ENCODE results near the gene CXXC4. TPM values are rescaled to one million over a fixed set of nuclear protein-coding genes. Genes with fewer than 3 reads are reported as not detected.

CXXC4 gene
- total and polyA plus RNA-seq, 5 experiments from 2014 or later: 0.59 TPM; not detected in 4

GRCh38 chr4:104501290-104501689, 6.6 kb upstream of the CXXC4 start:
- Mint-ChIP-seq H3K27ac (no peak overlapping the region), H3K4me3 (no peak overlapping the region), H3K9me3 (no peaks in the 10 kb centered on the region), H3K36me3 (no peaks in the 10 kb centered on the region), H3K4me1 (no peaks in the 10 kb centered on the region), H3K27me3 (peaks cover 7 to 47% (median 16%) of the 10 kb centered on the region in 5 donors)
- DNase-seq (no peak), ATAC-seq (no peak)
- POLR2A ChIA-PET: no interaction called here

GRCh38 chr4:104500442-104500841, 5.7 kb upstream of the CXXC4 start:
- Mint-ChIP-seq H3K4me1 (peaks cover 0 to 4% (median 2%) of the 10 kb centered on the region in 4 donors), H3K9me3 (no peaks in the 10 kb centered on the region), H3K27me3 (peaks cover 10 to 48% (median 16%) of the 10 kb centered on the region in 5 donors), H3K27ac (no peak overlapping the region), H3K36me3 (no peaks in the 10 kb centered on the region), H3K4me3 (no peak overlapping the region)
- no peak for DNase-seq
- POLR2A ChIA-PET: no interaction called here
- ATAC-seq: no peak

- POLR2A ChIA-PET: interaction anchor here (0.6 to 0.8 kb wide), 2 partner anchors 10 to 108 kb away, joined by 3 read pairs; no protein-coding TSS in a partner anchor
- no peaks in the 10 kb centered on the region for H3K36me3 Mint-ChIP-seq
- H3K27ac Mint-ChIP-seq: no peak overlapping the region
- DNase-seq (no peak), ATAC-seq (no peak)
- peaks cover 20 to 55% (median 38%) of the 10 kb centered on the region in 4 donors for H3K4me1 Mint-ChIP-seq
- H3K4me3 Mint-ChIP-seq: peak overlapping the region; percentile 38 to 90 (median 78)
- peaks cover 29 to 64% (median 37%) of the 10 kb centered on the region in 5 donors for H3K27me3 Mint-ChIP-seq
- H3K9me3 Mint-ChIP-seq: no peaks in the 10 kb centered on the region
Measured at GRCh38 chr4:104494185-104494584, 509 bp downstream of the CXXC4 start.

- H3K27me3 Mint-ChIP-seq: peaks cover 31 to 68% (median 39%) of the 10 kb centered on the region in 5 donors
- H3K27ac Mint-ChIP-seq: no peak overlapping the region
- H3K9me3 Mint-ChIP-seq: no peaks in the 10 kb centered on the region
- peaks cover 20 to 55% (median 38%) of the 10 kb centered on the region in 4 donors for H3K4me1 Mint-ChIP-seq
- peak overlapping the region in 3 of 10 donors; percentile 6 to 14 (median 10) for H3K4me3 Mint-ChIP-seq
- DNase-seq (no peak), ATAC-seq (no peak)
- H3K36me3 Mint-ChIP-seq: no peaks in the 10 kb centered on the region
- POLR2A ChIA-PET: interaction anchor here (0.8 kb wide), 1 partner anchor 9 kb away, joined by 3 read pairs; no protein-coding TSS in a partner anchor
Measured at GRCh38 chr4:104493081-104493831, 1.4 kb downstream of the CXXC4 start.

- H3K9me3 Mint-ChIP-seq: no peaks in the 10 kb centered on the region
- POLR2A ChIA-PET: no interaction called here
- H3K27ac Mint-ChIP-seq: peak overlapping the region in 2 of 10 donors; percentile 16 to 83
- DNase-seq (no peak), ATAC-seq (no peak)
- peaks cover 40 to 71% (median 48%) of the 10 kb centered on the region in 5 donors for H3K27me3 Mint-ChIP-seq
- H3K36me3 Mint-ChIP-seq: no peaks in the 10 kb centered on the region
- peak overlapping the region; percentile 71 to 87 (median 80) for H3K4me3 Mint-ChIP-seq
- H3K4me1 Mint-ChIP-seq: peaks cover 21 to 55% (median 38%) of the 10 kb centered on the region in 4 donors
Measured at GRCh38 chr4:104492183-104492771, 2.4 kb downstream of the CXXC4 start.

GRCh38 chr4:104491481-104492182, 3.1 kb downstream of the CXXC4 start:
- Mint-ChIP-seq H3K36me3 (no peaks in the 10 kb centered on the region), H3K9me3 (no peaks in the 10 kb centered on the region), H3K4me3 (peak overlapping the region; percentile 71 to 87 (median 80)), H3K4me1 (peaks cover 21 to 55% (median 38%) of the 10 kb centered on the region in 4 donors), H3K27ac (peak overlapping the region in 2 of 10 donors; percentile 49 to 69), H3K27me3 (peaks cover 43 to 72% (median 54%) of the 10 kb centered on the region in 5 donors)
- ATAC-seq (peak; percentile 68 to 80), DNase-seq (peak in 8 of 10 donors; percentile 19 to 63 (median 42))
- POLR2A ChIA-PET: no interaction called here

GRCh38 chr4:104490770-104491480, 3.8 kb downstream of the CXXC4 start:
- Mint-ChIP-seq H3K27ac (peak overlapping the region in 3 of 10 donors; percentile 9 to 59 (median 31)), H3K4me1 (peaks cover 21 to 55% (median 38%) of the 10 kb centered on the region in 4 donors), H3K27me3 (peaks cover 43 to 69% (median 52%) of the 10 kb centered on the region in 5 donors)

GRCh38 chr4:104490096-104490769, 4.5 kb downstream of the CXXC4 start:
- peaks cover 20 to 48% (median 33%) of the 10 kb centered on the region in 4 donors for H3K4me1 Mint-ChIP-seq
- no peaks in the 10 kb centered on the region for H3K36me3 Mint-ChIP-seq
- peaks cover 39 to 66% (median 48%) of the 10 kb centered on the region in 5 donors for H3K27me3 Mint-ChIP-seq
- DNase-seq (no peak), ATAC-seq (no peak)
- no peaks in the 10 kb centered on the region for H3K9me3 Mint-ChIP-seq
- H3K27ac Mint-ChIP-seq: peak overlapping the region in 5 of 10 donors; percentile 31 to 60 (median 59)
- POLR2A ChIA-PET: no interaction called here
- H3K4me3 Mint-ChIP-seq: peak overlapping the region; percentile 75 to 92 (median 84)

More at GRCh38 chr4:104490770-104491480, 3.8 kb downstream of the CXXC4 start:
- H3K36me3 Mint-ChIP-seq: no peaks in the 10 kb centered on the region
- no peaks in the 10 kb centered on the region for H3K9me3 Mint-ChIP-seq
- POLR2A ChIA-PET: no interaction called here
- H3K4me3 Mint-ChIP-seq: peak overlapping the region; percentile 75 to 92 (median 84)
- ATAC-seq (peak; percentile 65 to 73), DNase-seq (peak in 9 of 10 donors; percentile 15 to 71 (median 39))

- POLR2A ChIA-PET: no interaction called here
- no peak for DNase-seq
- no peak for ATAC-seq
- H3K36me3 Mint-ChIP-seq: no peaks in the 10 kb centered on the region
- H3K4me3 Mint-ChIP-seq: peak overlapping the region in 1 of 10 donors; percentile 42
- no peaks in the 10 kb centered on the region for H3K9me3 Mint-ChIP-seq
- peaks cover 36 to 69% (median 46%) of the 10 kb centered on the region in 5 donors for H3K27me3 Mint-ChIP-seq
- no peak overlapping the region for H3K27ac Mint-ChIP-seq
- H3K4me1 Mint-ChIP-seq: peaks cover 17 to 43% (median 30%) of the 10 kb centered on the region in 4 donors
Measured at GRCh38 chr4:104489731-104490095, 5.0 kb downstream of the CXXC4 start.

- Mint-ChIP-seq H3K9me3 (no peaks in the 10 kb centered on the region), H3K4me1 (peaks cover 10 to 31% (median 20%) of the 10 kb centered on the region in 4 donors), H3K27me3 (peaks cover 26 to 57% (median 40%) of the 10 kb centered on the region in 5 donors), H3K27ac (no peak overlapping the region), H3K4me3 (no peak overlapping the region), H3K36me3 (no peaks in the 10 kb centered on the region)
- DNase-seq: no peak
- POLR2A ChIA-PET: no interaction called here
- no peak for ATAC-seq
Measured at GRCh38 chr4:104488151-104488550, 6.5 kb downstream of the CXXC4 start.

GRCh38 chr4:104486716-104487504, 7.8 kb downstream of the CXXC4 start:
- peaks cover 26 to 53% (median 34%) of the 10 kb centered on the region in 5 donors for H3K27me3 Mint-ChIP-seq
- POLR2A ChIA-PET: no interaction called here
- no peak overlapping the region for H3K4me3 Mint-ChIP-seq
- H3K4me1 Mint-ChIP-seq: peaks cover 7 to 21% (median 15%) of the 10 kb centered on the region in 4 donors
- DNase-seq: no peak
- no peaks in the 10 kb centered on the region for H3K36me3 Mint-ChIP-seq
- no peak overlapping the region for H3K27ac Mint-ChIP-seq
- no peaks in the 10 kb centered on the region for H3K9me3 Mint-ChIP-seq
- ATAC-seq: no peak

Measured in naive thymus-derived CD8-positive, alpha-beta T cell (primary cell).